GM23248 (cell line): Measurements from ENCODE around the gene HSF2. TPM values are rescaled to one million over a fixed set of nuclear protein-coding genes. Genes with fewer than 3 reads are reported as not detected.
"Not testable (repeated sequence)": the region's sequence is repeated elsewhere in the genome, so short reads cannot be mapped to it uniquely, and the experiment has no call there.

Source experiments
- DNase-seq: peaks from one replicate; pipeline ENCODE4 v3.0.0-alpha.2; 2015
- H2AFZ ChIP-seq: fragments of 200-600 bp; sonication (generic); 2 replicates; pipeline ENCODE4 v1.6.1; 2016; ENCODE audit warnings: antibody characterized with exemption
- H3F3A ChIP-seq: fragments of 200-600 bp; sonication (generic); 2 replicates; pipeline ENCODE4 v1.6.1; 2016; ENCODE audit warnings: mild to moderate bottlenecking, antibody characterized with exemption, mixed run types; ENCODE audit not compliant: insufficient read depth
- H3K27ac ChIP-seq: fragments of 200-600 bp; sonication (generic); 2 replicates; pipeline ENCODE4 v1.5.1; 2016; ENCODE audit warnings: mild to moderate bottlenecking
- H3K27me3 ChIP-seq: fragments of 200-600 bp; sonication (generic); replicated peaks from 2 replicates; pipeline ENCODE4 v1.6.1; 2016; ENCODE audit warnings: mild to moderate bottlenecking; ENCODE audit not compliant: insufficient read depth
- H3K36me3 ChIP-seq: fragments of 200-600 bp; sonication (generic); 2 replicates; pipeline ENCODE4 v1.6.1; 2016; ENCODE audit warnings: low read depth, mild to moderate bottlenecking
- H3K4me1 ChIP-seq: fragments of 200-600 bp; sonication (generic); 2 replicates; pipeline ENCODE4 v1.6.1; 2016; ENCODE audit warnings: mild to moderate bottlenecking; ENCODE audit not compliant: insufficient read depth
- H3K4me2 ChIP-seq: fragments of 200-600 bp; sonication (generic); one replicate; pipeline ENCODE4 v1.6.1; 2016; ENCODE audit warnings: mild to moderate bottlenecking; ENCODE audit not compliant: unreplicated experiment
- H3K4me3 ChIP-seq: fragments of 200-600 bp; sonication (generic); 2 replicates; pipeline ENCODE4 v1.5.1; 2016; ENCODE audit warnings: mild to moderate bottlenecking
- H3K79me2 ChIP-seq: fragments of 200-600 bp; sonication (generic); 2 replicates; pipeline ENCODE4 v1.6.1; 2016; ENCODE audit warnings: mild to moderate bottlenecking; ENCODE audit not compliant: insufficient read depth
- H3K9ac ChIP-seq: fragments of 200-600 bp; sonication (generic); 2 replicates; pipeline ENCODE4 v1.6.1; 2016; ENCODE audit warnings: mild to moderate bottlenecking
- H3K9me2 ChIP-seq: fragments of 200-600 bp; sonication (generic); 2 replicates; pipeline ENCODE4 v1.6.1; 2016; ENCODE audit warnings: mixed run types, mild to moderate bottlenecking, moderate library complexity; ENCODE audit not compliant: insufficient read depth
- H3K9me3 ChIP-seq: fragments of 200-600 bp; sonication (generic); one replicate; pipeline ENCODE4 v1.6.1; 2017; ENCODE audit warnings: low read depth
- H4K20me1 ChIP-seq: fragments of 200-600 bp; sonication (generic); 2 replicates; pipeline ENCODE4 v1.6.0; 2016; ENCODE audit not compliant: insufficient read depth
- EZH2 ChIP-seq: fragments of 200-600 bp; sonication (generic); IDR thresholded peaks from 2 replicates; pipeline ENCODE4 v1.6.1; 2018; ENCODE audit warnings: antibody characterized with exemption, mild to moderate bottlenecking; ENCODE audit not compliant: insufficient read depth, poor library complexity, severe bottlenecking
- EZH2phosphoT487 ChIP-seq: fragments of 200-600 bp; sonication (generic); IDR thresholded peaks from 2 replicates; pipeline ENCODE4 v1.6.1; 2018; ENCODE audit warnings: antibody characterized with exemption, moderate library complexity, mild to moderate bottlenecking, low read depth; ENCODE audit not compliant: insufficient read depth
- WGBS, 2 experiments: methylation state at CpG; one replicate each; pipeline ENCODE4 v1.1.6; 2015 to 2017; ENCODE audit warnings: low lambda C conversion rate in 2 of 2, low coverage in 1 of 2; ENCODE audit errors: missing lambda C conversion rate in 2 of 2; 5-methylcytosine and 5-hydroxymethylcytosine counted together
- in situ Hi-C: fragments of 300-500 bp; cut with MboI; formaldehyde crosslinking; loops from 2 replicates; pipeline ENCODE4 v1.15.0; 2020
- polyA plus RNA-seq: library from polyadenylated mRNA; unstranded; fragments of >200 nt; fragmentation: Nextera tagmentation; extraction: Ambion mirVana; gene quantifications from 2 replicates; pipeline ENCODE4 v1.2.1, GENCODE V29; 2016
- total RNA-seq: library from RNA; depleted of rRNA; stranded (reverse); fragments of >200 nt; shearing (Covaris generic); gene quantifications from 2 replicates; pipeline ENCODE4 v1.2.3, GENCODE V29; 2014

Gene HSF2
- total and polyA plus RNA-seq, 2 experiments from 2014 or later: 11.2 to 11.3 TPM

- H3K9me2 ChIP-seq: no peaks in the 10 kb centered on the region
- no peak for TF ChIP-seq EZH2
- TF ChIP-seq EZH2phosphoT487: no peak
- peaks cover 100% of the 10 kb centered on the region for H3K79me2 ChIP-seq
- 0 out of 2 replicates have a peak, but pooled peaks cover 7% of the 10 kb centered on the region for H3F3A ChIP-seq
- no peak overlapping the region for H2AFZ ChIP-seq
- H3K4me2 ChIP-seq: no peak overlapping the region
- peaks cover 29% of the 10 kb centered on the region for H3K36me3 ChIP-seq
- H4K20me1 ChIP-seq: peaks cover 52% of the 10 kb centered on the region
- H3K9me3 ChIP-seq: no peaks in the 10 kb centered on the region
- no peak for DNase-seq
- in situ Hi-C loops: no loop called here
- no peaks in the 10 kb centered on the region for H3K27me3 ChIP-seq
- H3K9ac ChIP-seq: no peak overlapping the region
- no peak overlapping the region for H3K27ac ChIP-seq
- H3K4me3 ChIP-seq: no peak overlapping the region
- WGBS, 2 experiments: 78 to 85% methylated on average over 2 of the region's 2 CpGs
- no peaks in the 10 kb centered on the region; the same call in none of the 2 replicates for H3K4me1 ChIP-seq
Observed at GRCh38 chr6:122459240-122459639, 59.8 kb downstream of the HSF2 start.

- H2AFZ ChIP-seq, H3K4me3 ChIP-seq, H3K27ac ChIP-seq, H3K9me2 ChIP-seq, H3K27me3 ChIP-seq, H3K9ac ChIP-seq, in situ Hi-C loops, H3F3A ChIP-seq, H3K4me1 ChIP-seq, H3K9me3 ChIP-seq, H3K4me2 ChIP-seq, DNase-seq: not testable (repeated sequence)
- H3K36me3 ChIP-seq: peaks cover 27% of the 10 kb centered on the region
- H3K79me2 ChIP-seq: peaks cover 100% of the 10 kb centered on the region
- peaks cover 57% of the 10 kb centered on the region for H4K20me1 ChIP-seq
- 89 to 90% methylated on average over 8 of the region's 8 CpGs for WGBS, 2 experiments
Observed at GRCh38 chr6:122459865-122460416, 60.5 kb downstream of the HSF2 start.

- Histone ChIP-seq H3K9ac (no peak overlapping the region), H3K27ac (no peak overlapping the region), H3K4me2 (no peak overlapping the region), H2AFZ (no peak overlapping the region), H3K9me2 (no peaks in the 10 kb centered on the region), H3K9me3 (no peaks in the 10 kb centered on the region), H3K4me3 (no peak overlapping the region), H3K4me1 (no peaks in the 10 kb centered on the region; the same call in none of the 2 replicates), H4K20me1 (peaks cover 64% of the 10 kb centered on the region), H3K27me3 (no peaks in the 10 kb centered on the region), H3F3A (0 out of 2 replicates have a peak, but pooled peaks cover 7% of the 10 kb centered on the region), H3K36me3 (peaks cover 13% of the 10 kb centered on the region), H3K79me2 (peaks cover 100% of the 10 kb centered on the region)
- in situ Hi-C loops: no loop called here
- 80 to 84% methylated on average over 2 of the region's 2 CpGs for WGBS, 2 experiments
- DNase-seq: no peak
- TF ChIP-seq EZH2phosphoT487: no peak
- TF ChIP-seq EZH2: no peak
Observed at GRCh38 chr6:122461885-122462284, 62.4 kb downstream of the HSF2 start.

- Histone ChIP-seq H2AFZ (peak within 1 kb of the TSS; percentile 99), H3K79me2 (peaks cover 61% of the 10 kb centered on the region), H3K27ac (peak within 1 kb of the TSS; percentile 96), H3K4me1 (peaks cover 16% of the 10 kb centered on the region), H3K9me2 (no peaks in the 10 kb centered on the region), H4K20me1 (peaks cover 32% of the 10 kb centered on the region), H3K4me3 (peak within 1 kb of the TSS; percentile 99), H3K9ac (peak within 1 kb of the TSS; percentile 99), H3K27me3 (no peaks in the 10 kb centered on the region), H3K9me3 (no peaks in the 10 kb centered on the region), H3F3A (0 out of 2 replicates have a peak, but pooled peaks cover 6% of the 10 kb centered on the region), H3K4me2 (peak within 1 kb of the TSS; percentile 100), H3K36me3 (0 out of 2 replicates have a peak, but pooled peaks cover 9% of the 10 kb centered on the region)
- DNase-seq: peak; percentile 98
- no peak for TF ChIP-seq EZH2
- no peak for TF ChIP-seq EZH2phosphoT487
- in situ Hi-C loops: no loop called here
- WGBS, 2 experiments: 1 to 2% methylated on average over 48 to 49 of the region's 49 CpGs
Observed at GRCh38 chr6:122471107-122472021, 71.9 kb downstream of the HSF2 start, which contains the start of gene SERINC1. Gene SERINC1, minus strand, starts transcription at chr6:122471807. Its CDS starts 70 bp downstream, at chr6:122471737.
